GM12878 (cell line): ENCODE measurements around the gene CFAP92.

Experiments
- BCL11A ChIP-seq: IDR thresholded peaks from 2 replicates; pipeline ENCODE4 v1.6.1; 2011; ENCODE audit warnings: low read depth, low read length
- ESRRA ChIP-seq: IDR thresholded peaks from 2 replicates; pipeline ENCODE4 v1.6.1; 2012; ENCODE audit warnings: mild to moderate bottlenecking, low read length, improper control_type of control experiment
- MTA3 ChIP-seq: IDR thresholded peaks from 2 replicates; pipeline ENCODE4 v1.6.1; 2012; ENCODE audit warnings: low read length, inconsistent platforms, borderline replicate concordance
- NR2C2 ChIP-seq: IDR thresholded peaks from 2 replicates; pipeline ENCODE4 v1.6.1; 2011; ENCODE audit warnings: borderline replicate concordance, low read depth; ENCODE audit not compliant: control insufficient read depth, insufficient read length
- NR2F1 ChIP-seq: fragments of 450-650 bp; conservative IDR thresholded peaks from 2 replicates; pipeline ENCODE4 v1.6.1; 2017; ENCODE audit warnings: mild to moderate bottlenecking
- POLR2A ChIP-seq: IDR thresholded peaks from 2 replicates; pipeline ENCODE4 v1.6.1; 2011; ENCODE audit warnings: low read depth, mild to moderate bottlenecking, low read length
- RFX5 ChIP-seq: IDR thresholded peaks from 2 replicates; pipeline ENCODE4 v1.6.1; 2011; ENCODE audit warnings: low read depth, low read length, improper control_type of control experiment
- SMAD1 ChIP-seq: fragments of 450-650 bp; IDR thresholded peaks from 2 replicates; pipeline ENCODE4 v1.6.1; 2018; ENCODE audit warnings: mild to moderate bottlenecking, low read depth; ENCODE audit not compliant: partially characterized antibody
- YY1 ChIP-seq: IDR thresholded peaks from 2 replicates; pipeline ENCODE4 v1.6.1; 2011; ENCODE audit warnings: low read depth, mild to moderate bottlenecking, low read length
- TF ChIP-seq, protein P1 (sequence below): fragments of 450-650 bp; conservative IDR thresholded peaks from 2 replicates; pipeline ENCODE4 v1.6.1; 2017; ENCODE audit warnings: mild to moderate bottlenecking, moderate library complexity
- TF ChIP-seq, protein P2 (sequence below): IDR thresholded peaks from 2 replicates; pipeline ENCODE4 v1.6.1; 2012; ENCODE audit warnings: low read length, inconsistent platforms
- TF ChIP-seq, protein P3 (sequence below), 3 experiments: IDR thresholded peaks in 2 of 3; conservative IDR thresholded peaks in 1 of 3; 2 replicates each; pipeline ENCODE4 v1.5.1; 2011; ENCODE audit warnings: low read depth in 3 of 3, low read length in 3 of 3, mild to moderate bottlenecking in 3 of 3, control low read depth in 2 of 3, moderate library complexity in 2 of 3, inconsistent platforms in 1 of 3, mixed read lengths in 1 of 3; ENCODE audit not compliant: control insufficient read depth in 2 of 3, insufficient read depth in 1 of 3; ENCODE audit errors: extremely low read depth in 1 of 3

DNA sequence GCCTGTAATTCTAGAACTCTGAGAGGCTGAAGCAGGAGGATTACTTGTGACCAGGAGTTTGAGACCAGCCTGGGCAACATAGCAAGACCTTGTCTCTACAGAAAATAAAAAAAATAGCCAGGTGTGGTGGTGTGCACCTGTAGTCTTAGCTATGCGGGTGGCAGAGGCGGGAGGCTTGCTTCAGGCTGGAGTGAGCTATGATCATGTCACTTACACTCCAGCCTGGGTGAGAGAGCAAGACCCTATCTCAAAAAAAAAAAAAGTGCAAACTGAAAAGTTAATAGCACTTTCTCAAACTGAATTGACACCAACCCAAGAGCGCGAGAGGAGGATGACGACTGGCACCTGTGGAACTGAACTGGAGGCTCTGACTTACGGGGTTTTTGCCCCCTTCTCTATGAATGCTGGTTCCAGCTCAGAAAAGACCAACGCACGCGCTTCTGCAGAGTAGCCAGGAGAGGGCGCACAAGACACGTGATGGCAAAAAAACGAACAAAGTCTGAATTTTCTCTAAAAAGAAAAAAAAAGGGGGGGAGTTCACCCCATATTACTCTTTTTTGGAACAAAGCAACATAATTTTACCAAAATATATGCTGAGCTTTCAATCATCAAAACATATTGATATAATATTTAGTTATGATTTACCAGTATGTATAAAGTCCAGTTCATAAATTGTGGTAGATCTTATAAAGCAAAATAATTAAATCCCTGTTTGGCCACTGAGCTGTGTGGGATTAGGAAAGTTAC is 23.7 kb downstream of the CFAP92 start:
- TF ChIP-seq, protein P1, sequence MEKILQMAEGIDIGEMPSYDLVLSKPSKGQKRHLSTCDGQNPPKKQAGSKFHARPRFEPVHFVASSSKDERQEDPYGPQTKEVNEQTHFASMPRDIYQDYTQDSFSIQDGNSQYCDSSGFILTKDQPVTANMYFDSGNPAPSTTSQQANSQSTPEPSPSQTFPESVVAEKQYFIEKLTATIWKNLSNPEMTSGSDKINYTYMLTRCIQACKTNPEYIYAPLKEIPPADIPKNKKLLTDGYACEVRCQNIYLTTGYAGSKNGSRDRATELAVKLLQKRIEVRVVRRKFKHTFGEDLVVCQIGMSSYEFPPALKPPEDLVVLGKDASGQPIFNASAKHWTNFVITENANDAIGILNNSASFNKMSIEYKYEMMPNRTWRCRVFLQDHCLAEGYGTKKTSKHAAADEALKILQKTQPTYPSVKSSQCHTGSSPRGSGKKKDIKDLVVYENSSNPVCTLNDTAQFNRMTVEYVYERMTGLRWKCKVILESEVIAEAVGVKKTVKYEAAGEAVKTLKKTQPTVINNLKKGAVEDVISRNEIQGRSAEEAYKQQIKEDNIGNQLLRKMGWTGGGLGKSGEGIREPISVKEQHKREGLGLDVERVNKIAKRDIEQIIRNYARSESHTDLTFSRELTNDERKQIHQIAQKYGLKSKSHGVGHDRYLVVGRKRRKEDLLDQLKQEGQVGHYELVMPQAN, result no peak
- TF ChIP-seq SMAD1 (no peak), ESRRA (no peak), MTA3 (no peak), BCL11A (no peak), YY1 (no peak; the same call in 1 of the 2 replicates), POLR2A (no peak), NR2C2 (no peak), NR2F1 (no peak), RFX5 (no peak)
- TF ChIP-seq, protein P2, sequence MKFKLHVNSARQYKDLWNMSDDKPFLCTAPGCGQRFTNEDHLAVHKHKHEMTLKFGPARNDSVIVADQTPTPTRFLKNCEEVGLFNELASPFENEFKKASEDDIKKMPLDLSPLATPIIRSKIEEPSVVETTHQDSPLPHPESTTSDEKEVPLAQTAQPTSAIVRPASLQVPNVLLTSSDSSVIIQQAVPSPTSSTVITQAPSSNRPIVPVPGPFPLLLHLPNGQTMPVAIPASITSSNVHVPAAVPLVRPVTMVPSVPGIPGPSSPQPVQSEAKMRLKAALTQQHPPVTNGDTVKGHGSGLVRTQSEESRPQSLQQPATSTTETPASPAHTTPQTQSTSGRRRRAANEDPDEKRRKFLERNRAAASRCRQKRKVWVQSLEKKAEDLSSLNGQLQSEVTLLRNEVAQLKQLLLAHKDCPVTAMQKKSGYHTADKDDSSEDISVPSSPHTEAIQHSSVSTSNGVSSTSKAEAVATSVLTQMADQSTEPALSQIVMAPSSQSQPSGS, result no peak
- TF ChIP-seq, protein P3, sequence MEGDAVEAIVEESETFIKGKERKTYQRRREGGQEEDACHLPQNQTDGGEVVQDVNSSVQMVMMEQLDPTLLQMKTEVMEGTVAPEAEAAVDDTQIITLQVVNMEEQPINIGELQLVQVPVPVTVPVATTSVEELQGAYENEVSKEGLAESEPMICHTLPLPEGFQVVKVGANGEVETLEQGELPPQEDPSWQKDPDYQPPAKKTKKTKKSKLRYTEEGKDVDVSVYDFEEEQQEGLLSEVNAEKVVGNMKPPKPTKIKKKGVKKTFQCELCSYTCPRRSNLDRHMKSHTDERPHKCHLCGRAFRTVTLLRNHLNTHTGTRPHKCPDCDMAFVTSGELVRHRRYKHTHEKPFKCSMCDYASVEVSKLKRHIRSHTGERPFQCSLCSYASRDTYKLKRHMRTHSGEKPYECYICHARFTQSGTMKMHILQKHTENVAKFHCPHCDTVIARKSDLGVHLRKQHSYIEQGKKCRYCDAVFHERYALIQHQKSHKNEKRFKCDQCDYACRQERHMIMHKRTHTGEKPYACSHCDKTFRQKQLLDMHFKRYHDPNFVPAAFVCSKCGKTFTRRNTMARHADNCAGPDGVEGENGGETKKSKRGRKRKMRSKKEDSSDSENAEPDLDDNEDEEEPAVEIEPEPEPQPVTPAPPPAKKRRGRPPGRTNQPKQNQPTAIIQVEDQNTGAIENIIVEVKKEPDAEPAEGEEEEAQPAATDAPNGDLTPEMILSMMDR (IDR thresholded peaks at IDR 0.05 in 2 of 3, conservative IDR thresholded peaks at IDR 0.05 in 1 of 3; ENCODE audit: control insufficient read depth in 2 of 3, extremely low read depth in 1 of 3, insufficient read depth in 1 of 3, low read depth in 3 of 3, low read length in 3 of 3), result peak; percentile 87 to 91 (median 89)
